ENCODE results near the gene INAFM2.
A peak's percentile ranks its signal among the peaks of the same experiment; 100 is the strongest.

The INAFM2 gene

GRCh38 chr15:40328176-40328575, 4.7 kb downstream of the INAFM2 start (continued):
- no peak for TF ChIP-seq ZNF518A (tag by site-specific recombination; conservative IDR thresholded peaks at IDR 0.05; ENCODE audit: low read depth)

- Histone ChIP-seq H3K36me3 (ENCODE audit: control insufficient read depth in 2 of 2, insufficient read depth in 1 of 2, low read length in 2 of 2) (peaks cover 0 to 10% of the 10 kb centered on the region in 2 experiments; a peak in 1 of 3 replicates), H3K9me3 (ENCODE audit: control insufficient read depth, insufficient read depth, low read depth, low read length) (no peaks in the 10 kb centered on the region), H3K27ac (ENCODE audit: extremely low read depth, low read depth, low read length) (no peak overlapping the region), H3K4me1 (ENCODE audit: control insufficient read depth, insufficient read depth, low read length) (0 out of 2 replicates have a peak, but pooled peaks cover 3% of the 10 kb centered on the region), H3K4me3 (ENCODE audit: low read depth, low read length) (no peak overlapping the region)
- TF ChIP-seq ZNF530 (tag by site-specific recombination; IDR thresholded peaks at IDR 0.05; ENCODE audit: low read depth), result no peak
- 0 out of 2 replicates have a peak, but pooled peaks have one; percentile 7 for TF ChIP-seq ZIC2 (tag by site-specific recombination; IDR thresholded peaks at IDR 0.05)
- TF ChIP-seq OSR2 (tag by site-specific recombination; IDR thresholded peaks at IDR 0.05), result peak; percentile 28; the same call in 1 of the 2 replicates
- ChIA-PET CTCF (interaction anchor here (0.6 to 5.5 kb wide), 8 partner anchors 10 to 128 kb away, joined by 3 to 82 read pairs (median 4); no protein-coding TSS in a partner anchor), POLR2A (interaction anchor here (0.8 kb wide), 1 partner anchor 9 kb away, joined by 3 read pairs; no protein-coding TSS in a partner anchor)
Measured at GRCh38 chr15:40328751-40329150, 5.3 kb downstream of the INAFM2 start.

- TF ChIP-seq KLF7 (tag by site-specific recombination; IDR thresholded peaks at IDR 0.05; ENCODE audit: borderline replicate concordance) (no peak), ZNF521 (tag by site-specific recombination; IDR thresholded peaks at IDR 0.05) (no peak), OSR2 (tag by site-specific recombination; IDR thresholded peaks at IDR 0.05) (no peak), PRDM2 (tag by site-specific recombination; IDR thresholded peaks at IDR 0.05; ENCODE audit: borderline replicate concordance) (no peak), ZNF202 (tag by site-specific recombination; IDR thresholded peaks at IDR 0.05; ENCODE audit: borderline replicate concordance) (no peak), OVOL3 (tag by site-specific recombination; IDR thresholded peaks at IDR 0.05) (no peak), ZNF16 (tag by site-specific recombination; IDR thresholded peaks at IDR 0.05; ENCODE audit: low read depth) (no peak), ZNF398 (tag by site-specific recombination; IDR thresholded peaks at IDR 0.05) (no peak), ZNF513 (tag by site-specific recombination; IDR thresholded peaks at IDR 0.05) (no peak), ZNF184 (tag by site-specific recombination; IDR thresholded peaks at IDR 0.05) (no peak)
- ChIA-PET POLR2A (no interaction called here), CTCF (interaction anchor here (1.8 to 5.5 kb wide), 2 partner anchors 9 to 14 kb away, joined by 3 to 82 read pairs; no protein-coding TSS in a partner anchor)
- 0 out of 2 replicates have a peak, but pooled peaks cover 3% of the 10 kb centered on the region for H3K4me1 ChIP-seq (ENCODE audit: control insufficient read depth, insufficient read depth, low read length)
- peaks cover 0 to 10% of the 10 kb centered on the region in 2 experiments; a peak in 1 of 3 replicates for H3K36me3 ChIP-seq (ENCODE audit: control insufficient read depth in 2 of 2, insufficient read depth in 1 of 2, low read length in 2 of 2)
- H3K4me3 ChIP-seq (ENCODE audit: low read depth, low read length), result no peak overlapping the region
- H3K9me3 ChIP-seq (ENCODE audit: control insufficient read depth, insufficient read depth, low read depth, low read length), result no peaks in the 10 kb centered on the region
- no peak overlapping the region for H3K27ac ChIP-seq (ENCODE audit: extremely low read depth, low read depth, low read length)
Measured at GRCh38 chr15:40329804-40330203, 6.3 kb downstream of the INAFM2 start.
